BLaER1 treated with 17β-estradiol and CSF1 and Interleukin-3, amounts not matched to agents 10 nM and 100 nM (cell line): Measurements from ENCODE around the gene KCTD8.
A peak's percentile ranks its signal among the peaks of the same experiment; 100 is the strongest.

Experiments
- H3K27ac ChIP-seq, 11 experiments: shearing (Covaris generic); formaldehyde crosslinking; 2 replicates each; pipeline ENCODE4 v1.8.1; 2022
- H3K27me3 ChIP-seq, 11 experiments: shearing (Covaris generic); formaldehyde crosslinking; 2 replicates each; pipeline ENCODE4 v1.8.1; 2022
- H3K36me3 ChIP-seq, 11 experiments: shearing (Covaris generic); formaldehyde crosslinking; 2 replicates each; pipeline ENCODE4 v1.8.1; 2022
- H3K4me1 ChIP-seq, 10 experiments: shearing (Covaris generic); formaldehyde crosslinking; 2 replicates each; pipeline ENCODE4 v1.8.1; 2022
- H3K4me2 ChIP-seq, 11 experiments: shearing (Covaris generic); formaldehyde crosslinking; 2 replicates each; pipeline ENCODE4 v1.8.1; 2022
- H3K4me3 ChIP-seq, 10 experiments: shearing (Covaris generic); formaldehyde crosslinking; 2 replicates each; pipeline ENCODE4 v1.8.1; 2022
- H3K9ac ChIP-seq, 11 experiments: shearing (Covaris generic); formaldehyde crosslinking; 2 replicates each; pipeline ENCODE4 v1.8.1; 2022
- H3K9me3 ChIP-seq, 11 experiments: shearing (Covaris generic); formaldehyde crosslinking; replicated peaks in 1 of 11; 2 replicates each; pipeline ENCODE4 v1.8.1; 2022
- H4K20me1 ChIP-seq, 11 experiments: shearing (Covaris generic); formaldehyde crosslinking; 2 replicates each; pipeline ENCODE4 v1.8.1; 2022
- Cebpa-rat ChIP-seq, 11 experiments: shearing (Covaris generic); IDR thresholded peaks; 2 replicates each; pipeline ENCODE4 v1.8.1; 2022

Gene KCTD8

GRCh38 chr4:44157611-44158277 lies 290.9 kb downstream of the KCTD8 start:
- Histone ChIP-seq H4K20me1 (no peaks in the 10 kb centered on the region), H3K27me3 (no peaks in the 10 kb centered on the region), H3K36me3 (no peaks in the 10 kb centered on the region), H3K9ac (no peak overlapping the region), H3K4me3 (no peak overlapping the region), H3K27ac (no peak overlapping the region), H3K9me3 (no peaks in the 10 kb centered on the region), H3K4me2 (no peak overlapping the region), H3K4me1 (no peaks in the 10 kb centered on the region)
- no peak for TF ChIP-seq Cebpa-rat (IDR thresholded peaks at IDR 0.05)

- H3K4me3 ChIP-seq, result no peak overlapping the region
- no peak overlapping the region for H3K27ac ChIP-seq
- H3K4me1 ChIP-seq, result peaks cover 0 to 25% (median 0%) of the 10 kb centered on the region in 10 experiments; a peak in 6 of 20 replicates
- no peak overlapping the region for H3K9ac ChIP-seq
- no peak for TF ChIP-seq Cebpa-rat (IDR thresholded peaks at IDR 0.05)
- no peaks in the 10 kb centered on the region for H3K27me3 ChIP-seq
- H3K4me2 ChIP-seq, result no peak overlapping the region
- H3K36me3 ChIP-seq, result no peaks in the 10 kb centered on the region
- H4K20me1 ChIP-seq, result no peaks in the 10 kb centered on the region
- no peaks in the 10 kb centered on the region for H3K9me3 ChIP-seq
These were observed 298.5 kb downstream of the KCTD8 start for GRCh38 chr4:44150091-44150576.

GRCh38 chr4:44149282-44149681 lies 299.3 kb downstream of the KCTD8 start:
- Histone ChIP-seq H3K36me3 (no peaks in the 10 kb centered on the region), H3K4me1 (peaks cover 0 to 25% (median 0%) of the 10 kb centered on the region in 10 experiments; a peak in 6 of 20 replicates), H3K9ac (no peak overlapping the region), H3K27me3 (no peaks in the 10 kb centered on the region), H3K4me3 (no peak overlapping the region), H4K20me1 (no peaks in the 10 kb centered on the region), H3K4me2 (no peak overlapping the region), H3K9me3 (no peaks in the 10 kb centered on the region), H3K27ac (no peak overlapping the region)
- no peak for TF ChIP-seq Cebpa-rat (IDR thresholded peaks at IDR 0.05)

GRCh38 chr4:44147571-44148075 lies 301.0 kb downstream of the KCTD8 start:
- Histone ChIP-seq H3K9me3 (no peaks in the 10 kb centered on the region), H3K4me2 (no peak overlapping the region), H3K36me3 (no peaks in the 10 kb centered on the region), H3K27ac (no peak overlapping the region), H3K4me3 (no peak overlapping the region), H3K9ac (no peak overlapping the region), H3K27me3 (no peaks in the 10 kb centered on the region), H4K20me1 (no peaks in the 10 kb centered on the region), H3K4me1 (peaks cover 0 to 25% (median 0%) of the 10 kb centered on the region in 10 experiments; a peak in 6 of 20 replicates)
- no peak for TF ChIP-seq Cebpa-rat (IDR thresholded peaks at IDR 0.05)

GRCh38 chr4:44146516-44146915 lies 302.1 kb downstream of the KCTD8 start:
- H4K20me1 ChIP-seq, result no peaks in the 10 kb centered on the region
- H3K27ac ChIP-seq, result no peak overlapping the region; a peak in 1 of 22 replicates
- H3K9me3 ChIP-seq, result no peaks in the 10 kb centered on the region
- no peak overlapping the region for H3K9ac ChIP-seq
- H3K4me2 ChIP-seq, result peak overlapping the region in 3 of 11 experiments; percentile 20 to 29 (median 22); a peak in 5 of 22 replicates
- H3K4me1 ChIP-seq, result peaks cover 0 to 25% (median 0%) of the 10 kb centered on the region in 10 experiments; a peak in 6 of 20 replicates
- no peak for TF ChIP-seq Cebpa-rat (IDR thresholded peaks at IDR 0.05)
- no peaks in the 10 kb centered on the region for H3K27me3 ChIP-seq
- no peak overlapping the region for H3K4me3 ChIP-seq
- H3K36me3 ChIP-seq, result no peaks in the 10 kb centered on the region

- no peaks in the 10 kb centered on the region for H4K20me1 ChIP-seq
These were observed 302.7 kb downstream of the KCTD8 start for GRCh38 chr4:44145868-44146267.

GRCh38 chr4:44132526-44132925 lies 316.1 kb downstream of the KCTD8 start:
- Histone ChIP-seq H3K4me3 (no peak overlapping the region), H3K9ac (no peak overlapping the region)
- no peak for TF ChIP-seq Cebpa-rat (IDR thresholded peaks at IDR 0.05)

More at GRCh38 chr4:44145868-44146267, 302.7 kb downstream of the KCTD8 start:
- no peak overlapping the region; a peak in 1 of 22 replicates for H3K27ac ChIP-seq
- no peak overlapping the region for H3K9ac ChIP-seq
- no peaks in the 10 kb centered on the region for H3K27me3 ChIP-seq
- H3K4me1 ChIP-seq, result peaks cover 0 to 25% (median 0%) of the 10 kb centered on the region in 10 experiments; a peak in 6 of 20 replicates
- H3K36me3 ChIP-seq, result no peaks in the 10 kb centered on the region
- H3K9me3 ChIP-seq, result no peaks in the 10 kb centered on the region
- no peak overlapping the region for H3K4me3 ChIP-seq
- peak overlapping the region in 3 of 11 experiments; percentile 20 to 29 (median 22); a peak in 4 of 22 replicates for H3K4me2 ChIP-seq
- no peak for TF ChIP-seq Cebpa-rat (IDR thresholded peaks at IDR 0.05)

More at GRCh38 chr4:44132526-44132925, 316.1 kb downstream of the KCTD8 start:
- Histone ChIP-seq H3K4me1 (no peaks in the 10 kb centered on the region), H3K9me3 (no peaks in the 10 kb centered on the region), H4K20me1 (no peaks in the 10 kb centered on the region), H3K4me2 (no peak overlapping the region), H3K36me3 (no peaks in the 10 kb centered on the region), H3K27me3 (no peaks in the 10 kb centered on the region), H3K27ac (no peak overlapping the region)
